ENCODE results near the gene RAB28. TPM values are rescaled to one million over a fixed set of nuclear protein-coding genes. Genes with fewer than 3 reads are reported as not detected.

The RAB28 gene
- total RNA-seq, 4 donors from 2014 or later: 3.9 to 8.0 (median 6.7) TPM

- DNase-seq (no peak), ATAC-seq (no peak)
- no peak for TF ChIP-seq CTCF (IDR thresholded peaks at IDR 0.05 in 4 of 5, conservative IDR thresholded peaks at IDR 0.05 in 1 of 5)
- no peak for TF ChIP-seq POLR2A (IDR thresholded peaks at IDR 0.05)
- no peak overlapping the region for H3K4me3 ChIP-seq
- H3K9me3 ChIP-seq: no peaks in the 10 kb centered on the region
- in situ Hi-C loops (cut with MboI; ENCODE audit: low sequenced_read_pairs in 4 of 4) (no loop called here), intact Hi-C loops (cut with DNase I; ENCODE audit: low total_unique reads) (no loop called here)
- H3K27ac ChIP-seq: no peak overlapping the region
- no peaks in the 10 kb centered on the region for H3K27me3 ChIP-seq
- H3K36me3 ChIP-seq: no peaks in the 10 kb centered on the region
- H3K4me1 ChIP-seq: no peaks in the 10 kb centered on the region
Measured at GRCh38 chr4:13329963-13330362, 154.2 kb downstream of the RAB28 start.

- no peaks in the 10 kb centered on the region for H3K4me1 ChIP-seq
- in situ Hi-C loops (cut with MboI; ENCODE audit: low sequenced_read_pairs in 4 of 4): no loop called here
- no peak for ATAC-seq
- TF ChIP-seq POLR2A (IDR thresholded peaks at IDR 0.05): no peak
- TF ChIP-seq CTCF (IDR thresholded peaks at IDR 0.05 in 4 of 5, conservative IDR thresholded peaks at IDR 0.05 in 1 of 5): no peak
- no peaks in the 10 kb centered on the region for H3K9me3 ChIP-seq
- no peak overlapping the region for H3K27ac ChIP-seq
- DNase-seq: no peak
- H3K4me3 ChIP-seq: no peak overlapping the region
- no peaks in the 10 kb centered on the region for H3K27me3 ChIP-seq
- intact Hi-C loops (cut with DNase I; ENCODE audit: low total_unique reads): no loop called here
- no peaks in the 10 kb centered on the region for H3K36me3 ChIP-seq
Measured at GRCh38 chr4:13329340-13329850, 154.7 kb downstream of the RAB28 start.

- no peaks in the 10 kb centered on the region for H3K27me3 ChIP-seq
- DNase-seq (no peak), ATAC-seq (no peak)
- intact Hi-C loops (cut with DNase I; ENCODE audit: low total_unique reads): no loop called here
- H3K4me1 ChIP-seq: no peaks in the 10 kb centered on the region
- H3K4me3 ChIP-seq: no peak overlapping the region
- H3K27ac ChIP-seq: no peak overlapping the region
- H3K9me3 ChIP-seq: no peaks in the 10 kb centered on the region
- no peaks in the 10 kb centered on the region for H3K36me3 ChIP-seq
- in situ Hi-C loops (cut with MboI; ENCODE audit: low sequenced_read_pairs in 4 of 4): no loop called here
- TF ChIP-seq CTCF (IDR thresholded peaks at IDR 0.05 in 4 of 5, conservative IDR thresholded peaks at IDR 0.05 in 1 of 5): no peak
- no peak for TF ChIP-seq POLR2A (IDR thresholded peaks at IDR 0.05)
Measured at GRCh38 chr4:13328591-13328990, 155.5 kb downstream of the RAB28 start.

GRCh38 chr4:13327991-13328390 is 156.1 kb downstream of the RAB28 start:
- Histone ChIP-seq H3K9me3 (no peaks in the 10 kb centered on the region), H3K36me3 (no peaks in the 10 kb centered on the region), H3K4me3 (no peak overlapping the region), H3K27me3 (no peaks in the 10 kb centered on the region), H3K4me1 (no peaks in the 10 kb centered on the region), H3K27ac (no peak overlapping the region)
- DNase-seq (no peak), ATAC-seq (no peak)
- in situ Hi-C loops (cut with MboI; ENCODE audit: low sequenced_read_pairs in 4 of 4): no loop called here
- intact Hi-C loops (cut with DNase I; ENCODE audit: low total_unique reads): no loop called here
- TF ChIP-seq POLR2A (IDR thresholded peaks at IDR 0.05): no peak
- no peak for TF ChIP-seq CTCF (IDR thresholded peaks at IDR 0.05 in 4 of 5, conservative IDR thresholded peaks at IDR 0.05 in 1 of 5)

GRCh38 chr4:13325744-13326143 is 158.4 kb downstream of the RAB28 start:
- H3K27ac ChIP-seq: no peak overlapping the region
- no peaks in the 10 kb centered on the region for H3K36me3 ChIP-seq
- no peaks in the 10 kb centered on the region for H3K4me1 ChIP-seq
- H3K4me3 ChIP-seq: no peak overlapping the region
- no peaks in the 10 kb centered on the region for H3K9me3 ChIP-seq
- H3K27me3 ChIP-seq: no peaks in the 10 kb centered on the region
- DNase-seq (no peak), ATAC-seq (no peak)
- TF ChIP-seq POLR2A (IDR thresholded peaks at IDR 0.05) (no peak), CTCF (IDR thresholded peaks at IDR 0.05 in 4 of 5, conservative IDR thresholded peaks at IDR 0.05 in 1 of 5) (no peak)
- intact Hi-C loops (cut with DNase I; ENCODE audit: low total_unique reads) (no loop called here), in situ Hi-C loops (cut with MboI; ENCODE audit: low sequenced_read_pairs in 4 of 4) (no loop called here)

Data from gastrocnemius medialis (tissue), 4 donors.